ENCODE results near the gene DDOST. TPM values are rescaled to one million over a fixed set of nuclear protein-coding genes. Genes with fewer than 3 reads are reported as not detected.

Gene DDOST
- total RNA-seq, 1 donor from 2014 or later, result 347 TPM

- no peak for TF ChIP-seq CTCF (IDR thresholded peaks at IDR 0.05; ENCODE audit: insufficient read depth, low read length, poor library complexity, severe bottlenecking)
- Histone ChIP-seq H3K27me3 (ENCODE audit: control insufficient read depth, insufficient read depth, low read length) (no peaks in the 10 kb centered on the region), H3K36me3 (ENCODE audit: control insufficient read depth, insufficient read depth, low read length) (no peaks in the 10 kb centered on the region), H3K4me3 (ENCODE audit: low read depth, low read length) (no peak overlapping the region)
- no peak for DNase-seq (ENCODE audit: low read depth)
Measured at GRCh38 chr1:20619999-20620398, 41.2 kb downstream of the DDOST start.

- H3K4me3 ChIP-seq (ENCODE audit: low read depth, low read length), result no peak overlapping the region
- H3K36me3 ChIP-seq (ENCODE audit: control insufficient read depth, insufficient read depth, low read length), result no peaks in the 10 kb centered on the region
- no peak for TF ChIP-seq CTCF (IDR thresholded peaks at IDR 0.05; ENCODE audit: insufficient read depth, low read length, poor library complexity, severe bottlenecking)
- H3K27me3 ChIP-seq (ENCODE audit: control insufficient read depth, insufficient read depth, low read length), result no peaks in the 10 kb centered on the region
- DNase-seq (ENCODE audit: low read depth), result no peak
Measured at GRCh38 chr1:20618550-20618949, 42.6 kb downstream of the DDOST start.

GRCh38 chr1:20616847-20617487 is 44.2 kb downstream of the DDOST start:
- TF ChIP-seq CTCF (IDR thresholded peaks at IDR 0.05; ENCODE audit: insufficient read depth, low read length, poor library complexity, severe bottlenecking), result no peak
- Histone ChIP-seq H3K27me3 (ENCODE audit: control insufficient read depth, insufficient read depth, low read length) (no peaks in the 10 kb centered on the region), H3K4me3 (ENCODE audit: low read depth, low read length) (no peak overlapping the region), H3K36me3 (ENCODE audit: control insufficient read depth, insufficient read depth, low read length) (no peaks in the 10 kb centered on the region)
- no peak for DNase-seq (ENCODE audit: low read depth)

GRCh38 chr1:20615946-20616846 is 45.0 kb downstream of the DDOST start:
- no peak for DNase-seq (ENCODE audit: low read depth)
- Histone ChIP-seq H3K4me3 (ENCODE audit: low read depth, low read length) (no peak overlapping the region), H3K36me3 (ENCODE audit: control insufficient read depth, insufficient read depth, low read length) (no peaks in the 10 kb centered on the region), H3K27me3 (ENCODE audit: control insufficient read depth, insufficient read depth, low read length) (no peaks in the 10 kb centered on the region)
- no peak for TF ChIP-seq CTCF (IDR thresholded peaks at IDR 0.05; ENCODE audit: insufficient read depth, low read length, poor library complexity, severe bottlenecking)

- no peaks in the 10 kb centered on the region for H3K36me3 ChIP-seq (ENCODE audit: control insufficient read depth, insufficient read depth, low read length)
- H3K4me3 ChIP-seq (ENCODE audit: low read depth, low read length), result no peak overlapping the region
- no peak for TF ChIP-seq CTCF (IDR thresholded peaks at IDR 0.05; ENCODE audit: insufficient read depth, low read length, poor library complexity, severe bottlenecking)
- no peak for DNase-seq (ENCODE audit: low read depth)
- H3K27me3 ChIP-seq (ENCODE audit: control insufficient read depth, insufficient read depth, low read length), result no peaks in the 10 kb centered on the region
Measured at GRCh38 chr1:20614131-20614579, 47.0 kb downstream of the DDOST start.
